ENCODE results near the gene WNK4.

Gene WNK4

GRCh38 chr17:42841975-42842685 is 61.7 kb downstream of the WNK4 start:
- no peak for DNase-seq

DNA sequence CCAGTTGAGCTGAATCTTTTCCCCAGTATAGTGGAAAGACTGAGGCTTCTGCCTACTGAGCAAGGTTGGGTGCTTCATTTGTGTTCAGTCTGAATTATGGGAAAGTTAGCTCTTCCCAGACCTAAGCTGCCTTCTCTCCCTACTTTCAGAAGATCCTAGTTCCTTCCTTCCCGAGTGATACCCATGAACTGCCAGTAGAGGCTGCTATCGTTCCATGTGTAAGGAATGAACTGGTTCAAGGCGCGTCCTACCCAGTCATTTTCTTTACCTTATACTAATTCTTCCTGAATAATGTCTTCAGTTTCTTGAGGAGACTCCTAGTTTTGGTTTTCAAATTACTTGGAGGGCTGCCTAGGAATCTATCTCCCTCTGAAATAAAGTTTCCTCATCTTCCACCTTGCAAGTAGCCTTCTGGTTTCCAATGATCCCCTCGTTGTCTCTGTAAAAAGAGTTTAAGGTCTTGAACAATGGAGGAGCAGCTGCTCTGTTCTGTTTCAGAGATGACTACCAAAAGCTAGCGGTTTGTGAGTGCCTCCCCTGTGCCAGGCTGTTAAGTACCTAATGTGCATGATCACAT is 63.0 kb downstream of the WNK4 start:
- no peak for DNase-seq

- no peak for DNase-seq
Measured at GRCh38 chr17:42844271-42844670, 63.9 kb downstream of the WNK4 start, which contains the start of gene AOC2. Gene AOC2, plus strand, starts transcription at chr17:42844580. Its CDS starts 47 bp downstream, at chr17:42844627.

- DNase-seq = no peak
Measured at GRCh38 chr17:42844761-42845555, 64.5 kb downstream of the WNK4 start.

- no peak for DNase-seq
Measured at GRCh38 chr17:42845556-42845917, 65.1 kb downstream of the WNK4 start.

GRCh38 chr17:42845918-42846593 is 65.6 kb downstream of the WNK4 start:
- DNase-seq = no peak

All from CD4-positive, alpha-beta T cell treated with Interleukin-17A for 4 hours (primary cell).